Left lung (tissue), 10 donors: Measurements from ENCODE around the gene TMX2. TPM values are rescaled to one million over a fixed set of nuclear protein-coding genes. Genes with fewer than 3 reads are reported as not detected.

Source experiments
- ATAC-seq: fragments of 200-7000 bp; cut with Tn5 transposase; one replicate; pipeline ENCODE4 v1.9.1; 2020; ENCODE audit warnings: moderate library complexity
- DNase-seq, 4 donors: peaks; one replicate each; pipeline ENCODE4 v3.0.0-alpha.2; 2013 to 2020
- H3K27ac ChIP-seq, 2 donors: fragments of 200-600 bp; sonication (generic) in 1 of 2; one replicate each; pipeline versions ENCODE4 v1.5.0 to v1.8.0; 2020 to 2021
- H3K27me3 ChIP-seq, 2 donors: fragments of 200-600 bp; sonication (generic) in 1 of 2; one replicate each; pipeline versions ENCODE4 v1.5.0 to v1.8.0; 2020 to 2021
- H3K36me3 ChIP-seq, 2 donors: fragments of 200-600 bp; sonication (generic) in 1 of 2; one replicate each; pipeline versions ENCODE4 v1.5.0 to v1.8.0; 2020 to 2021
- H3K4me1 ChIP-seq, 2 donors: fragments of 200-600 bp; one replicate each; pipeline ENCODE4 v1.8.0; 2021
- H3K4me3 ChIP-seq, 2 donors: fragments of 200-600 bp; sonication (generic) in 1 of 2; one replicate each; pipeline versions ENCODE4 v1.5.0 to v1.8.0; 2020 to 2021; ENCODE audit warnings: mild to moderate bottlenecking in 1 of 2
- H3K9me3 ChIP-seq, 2 donors: fragments of 200-600 bp; sonication (generic) in 1 of 2; one replicate each; pipeline versions ENCODE4 v1.5.0 to v1.8.0; 2020 to 2021
- intact Hi-C, 2 donors: fragments of 100-400 bp; cut with DNase I; formaldehyde crosslinking; loops; one replicate each; pipeline versions ENCODE4 v1.11.2 to v1.14.2; 2022
- polyA plus RNA-seq, 6 donors: library from polyadenylated mRNA; unstranded; fragments of 120-200 nt; gene quantifications; one replicate each; pipeline ENCODE4 v1.2.1, GENCODE V29; 2013; ENCODE audit not compliant: insufficient read length in 6 of 6
- total RNA-seq, 2 donors: library from RNA; stranded (reverse); fragmentation: NEBNext Ultra II Directional; extraction: Animal tissue kit (Norgen Biotek cat#: 25700); gene quantifications; one replicate each; pipeline ENCODE4 v1.2.1, GENCODE V29; 2021
- TF ChIP-seq, protein P1 (sequence below), 2 donors: fragments of 200-600 bp; sonication (generic) in 1 of 2; IDR thresholded peaks; one replicate each; pipeline versions ENCODE4 v1.5.0 to v1.8.0; 2021; ENCODE audit warnings: antibody characterized with exemption in 2 of 2
- donor health status: DM: no; HTN: yes; CAD: no.
- donor health status: DM: no; HTN: no; CAD: no.

Gene TMX2
- total and polyA plus RNA-seq, 8 donors = 67.7 to 107 (median 90.4) TPM

DNA sequence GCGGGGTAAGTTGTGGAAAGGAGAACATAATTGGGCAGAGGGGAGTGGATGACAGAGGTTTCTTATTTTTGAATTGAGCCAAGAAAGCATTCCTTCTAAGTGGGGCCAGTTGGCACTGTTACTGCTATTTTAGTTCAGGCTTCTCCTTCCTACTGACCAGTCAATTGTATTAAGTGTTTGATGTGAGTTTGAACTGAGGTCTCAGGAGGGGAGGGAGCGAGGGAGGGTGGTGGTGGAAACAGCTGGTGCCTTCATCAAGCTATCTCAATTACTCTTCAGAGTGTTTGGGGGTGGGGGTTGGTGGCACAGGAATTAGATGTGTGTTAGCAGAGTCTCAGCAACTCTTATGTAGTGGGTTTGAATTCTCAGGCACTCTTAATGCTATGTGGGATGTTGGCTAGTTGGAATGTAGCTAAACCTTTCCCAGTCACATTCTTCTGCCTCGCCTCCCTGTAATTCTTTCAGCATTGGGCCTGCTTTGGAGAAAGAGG is 63.7 kb downstream of the TMX2 start:
- DNase-seq (peak in 3 of 4 donors; percentile 55 to 86 (median 76)), ATAC-seq (peak; percentile 51)
- Histone ChIP-seq H3K4me1 (peaks cover 66 to 99% of the 10 kb centered on the region in 2 donors), H3K27me3 (no peaks in the 10 kb centered on the region), H3K4me3 (peak overlapping the region in 1 of 2 donors; percentile 14), H3K36me3 (no peaks in the 10 kb centered on the region), H3K27ac (peak overlapping the region; percentile 82 to 88), H3K9me3 (no peaks in the 10 kb centered on the region)
- TF ChIP-seq, protein P1, sequence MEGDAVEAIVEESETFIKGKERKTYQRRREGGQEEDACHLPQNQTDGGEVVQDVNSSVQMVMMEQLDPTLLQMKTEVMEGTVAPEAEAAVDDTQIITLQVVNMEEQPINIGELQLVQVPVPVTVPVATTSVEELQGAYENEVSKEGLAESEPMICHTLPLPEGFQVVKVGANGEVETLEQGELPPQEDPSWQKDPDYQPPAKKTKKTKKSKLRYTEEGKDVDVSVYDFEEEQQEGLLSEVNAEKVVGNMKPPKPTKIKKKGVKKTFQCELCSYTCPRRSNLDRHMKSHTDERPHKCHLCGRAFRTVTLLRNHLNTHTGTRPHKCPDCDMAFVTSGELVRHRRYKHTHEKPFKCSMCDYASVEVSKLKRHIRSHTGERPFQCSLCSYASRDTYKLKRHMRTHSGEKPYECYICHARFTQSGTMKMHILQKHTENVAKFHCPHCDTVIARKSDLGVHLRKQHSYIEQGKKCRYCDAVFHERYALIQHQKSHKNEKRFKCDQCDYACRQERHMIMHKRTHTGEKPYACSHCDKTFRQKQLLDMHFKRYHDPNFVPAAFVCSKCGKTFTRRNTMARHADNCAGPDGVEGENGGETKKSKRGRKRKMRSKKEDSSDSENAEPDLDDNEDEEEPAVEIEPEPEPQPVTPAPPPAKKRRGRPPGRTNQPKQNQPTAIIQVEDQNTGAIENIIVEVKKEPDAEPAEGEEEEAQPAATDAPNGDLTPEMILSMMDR (IDR thresholded peaks at IDR 0.05) = no peak
- intact Hi-C loops = no loop called here

DNA sequence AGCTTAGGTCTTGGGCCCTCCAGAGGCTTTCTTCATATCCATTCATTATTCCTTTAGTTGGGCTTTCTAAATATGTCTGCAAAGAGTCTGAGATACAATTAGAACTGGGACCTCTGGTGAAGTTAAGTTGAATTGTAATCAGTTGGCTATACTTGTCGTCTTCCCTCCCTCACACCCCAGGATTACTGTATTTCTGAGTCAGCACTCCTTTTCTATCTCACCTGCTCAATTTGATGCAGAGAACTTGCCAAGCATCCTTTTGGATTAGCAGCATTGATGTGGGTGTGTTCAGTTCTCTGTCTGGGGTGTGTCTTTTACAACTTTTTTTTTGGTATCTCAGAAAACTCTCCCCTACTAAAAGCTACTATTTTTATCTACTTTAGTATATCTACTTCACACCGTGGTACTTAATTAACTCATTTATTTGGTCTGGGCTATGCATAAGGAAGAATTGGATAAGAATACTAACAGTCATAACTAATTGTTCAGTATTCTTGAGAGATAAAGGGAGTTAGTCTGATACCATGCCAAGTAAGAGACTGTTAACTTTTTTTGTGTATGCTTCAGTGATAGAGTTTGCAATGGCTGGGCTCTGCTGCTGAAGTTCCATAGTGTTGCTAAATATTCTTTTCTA is 64.3 kb downstream of the TMX2 start:
- ATAC-seq (no peak), DNase-seq (no peak)
- intact Hi-C loops = no loop called here

DNA sequence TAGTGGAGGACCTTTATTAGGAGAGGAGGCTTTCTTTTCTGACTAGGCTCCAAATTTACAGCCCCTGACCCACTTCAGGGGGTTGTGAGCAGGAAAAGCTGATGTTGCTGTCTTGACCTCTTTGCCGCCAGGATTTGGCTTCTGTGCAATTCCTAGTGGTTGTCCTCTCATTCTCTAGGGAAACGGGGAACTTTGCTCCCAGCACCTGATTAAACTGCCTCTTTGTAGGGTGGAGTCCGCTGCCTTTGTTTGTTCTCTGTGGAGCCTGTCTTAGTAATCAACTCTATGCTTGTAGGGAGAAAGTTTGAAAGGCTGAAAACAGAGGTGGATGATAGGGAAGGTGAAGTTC is 65.5 kb downstream of the TMX2 start:
- DNase-seq (no peak), ATAC-seq (peak; percentile 12)
- TF ChIP-seq, protein P1 (IDR thresholded peaks at IDR 0.05) = no peak
- Histone ChIP-seq H3K4me1 (peaks cover 74 to 99% of the 10 kb centered on the region in 2 donors), H3K27ac (peak overlapping the region; percentile 82 to 88), H3K27me3 (no peaks in the 10 kb centered on the region), H3K36me3 (no peaks in the 10 kb centered on the region), H3K9me3 (no peaks in the 10 kb centered on the region), H3K4me3 (no peak overlapping the region)
- intact Hi-C loops = no loop called here

More for the DNA sequence above, 64.3 kb downstream of the TMX2 start:
- H3K27me3 ChIP-seq = no peaks in the 10 kb centered on the region
- TF ChIP-seq, protein P1 (IDR thresholded peaks at IDR 0.05) = no peak
- H3K27ac ChIP-seq = peak overlapping the region; percentile 82 to 88
- no peaks in the 10 kb centered on the region for H3K36me3 ChIP-seq
- H3K4me1 ChIP-seq = peaks cover 72 to 99% of the 10 kb centered on the region in 2 donors
- H3K4me3 ChIP-seq = no peak overlapping the region
- H3K9me3 ChIP-seq = no peaks in the 10 kb centered on the region

DNA sequence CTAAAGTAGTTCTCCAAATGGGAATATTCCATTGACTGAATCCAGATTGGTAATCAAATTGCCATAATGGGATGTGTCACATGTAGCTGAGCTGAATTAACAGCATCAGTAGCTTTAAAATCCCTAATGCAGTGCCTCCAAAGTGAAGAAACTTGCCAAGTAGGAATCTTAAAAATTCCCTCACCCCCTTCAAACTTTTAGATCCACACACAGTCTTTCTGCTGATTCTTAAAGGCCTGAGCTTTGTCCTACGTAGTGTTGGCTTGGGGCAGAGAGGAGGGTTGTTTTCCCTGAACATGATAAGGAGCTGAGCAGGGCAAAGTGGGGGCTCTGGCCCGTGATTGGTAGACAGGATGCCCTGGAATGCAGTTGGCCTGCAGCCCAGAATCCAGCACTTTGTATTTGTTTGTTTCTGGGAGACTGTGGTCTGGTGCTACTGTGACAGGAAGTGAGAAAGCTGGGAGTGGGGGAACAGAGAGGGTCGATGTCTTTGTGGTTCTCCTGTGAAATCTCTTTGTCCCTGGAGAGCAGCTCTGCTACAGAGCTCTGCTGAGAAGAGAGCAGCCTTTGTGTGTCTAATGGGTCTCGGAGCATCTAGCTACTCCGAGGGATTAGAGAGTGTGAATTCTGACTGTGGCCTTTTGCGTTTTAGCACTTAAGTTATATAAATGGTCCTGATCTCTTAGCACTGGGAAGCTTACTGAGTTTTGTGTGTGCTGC is 66.1 kb downstream of the TMX2 start:
- H3K36me3 ChIP-seq = no peaks in the 10 kb centered on the region
- H3K27me3 ChIP-seq = no peaks in the 10 kb centered on the region
- H3K4me3 ChIP-seq = no peak overlapping the region
- ATAC-seq = peak; percentile 77
- H3K27ac ChIP-seq = peak overlapping the region; percentile 82 to 88
- intact Hi-C loops = no loop called here
- peaks cover 73 to 99% of the 10 kb centered on the region in 2 donors for H3K4me1 ChIP-seq
- TF ChIP-seq, protein P1 (IDR thresholded peaks at IDR 0.05) = no peak
- DNase-seq = peak in 3 of 4 donors; percentile 85 to 99 (median 97)
- H3K9me3 ChIP-seq = no peaks in the 10 kb centered on the region

DNA sequence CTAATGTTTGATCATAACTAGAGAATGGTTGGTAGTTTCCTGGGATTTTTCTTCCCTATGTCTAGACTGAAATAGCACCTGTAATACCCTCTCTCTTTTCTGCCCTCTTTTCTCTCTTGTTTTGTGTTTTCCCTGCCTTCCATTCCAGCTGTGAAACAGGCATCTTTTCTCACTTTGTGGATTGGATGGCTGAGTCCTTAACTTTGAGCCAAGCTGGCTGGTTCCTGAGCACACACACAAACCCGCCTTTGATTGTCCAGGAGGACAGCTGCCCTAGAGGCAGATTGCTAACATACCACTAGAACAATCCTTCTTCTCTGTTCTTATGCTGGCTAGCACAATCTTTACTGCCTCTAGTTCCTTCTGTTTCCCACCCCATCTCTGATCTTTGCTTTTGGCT is 66.9 kb downstream of the TMX2 start:
- no peaks in the 10 kb centered on the region for H3K27me3 ChIP-seq
- H3K4me3 ChIP-seq = no peak overlapping the region
- DNase-seq (no peak), ATAC-seq (peak; percentile 29)
- H3K9me3 ChIP-seq = no peaks in the 10 kb centered on the region
- peaks cover 66 to 99% of the 10 kb centered on the region in 2 donors for H3K4me1 ChIP-seq
- H3K27ac ChIP-seq = peak overlapping the region; percentile 82 to 88
- H3K36me3 ChIP-seq = no peaks in the 10 kb centered on the region
- intact Hi-C loops = no loop called here
- TF ChIP-seq, protein P1 (IDR thresholded peaks at IDR 0.05) = no peak
